GM23248 (cell line): ENCODE results near the gene TIGD1. TPM values are rescaled to one million over a fixed set of nuclear protein-coding genes. Genes with fewer than 3 reads are reported as not detected.

Experiments used
- DNase-seq: peaks from one replicate; pipeline ENCODE4 v3.0.0-alpha.2; 2015
- H2AFZ ChIP-seq: fragments of 200-600 bp; sonication (generic); 2 replicates; pipeline ENCODE4 v1.6.1; 2016; ENCODE audit warnings: antibody characterized with exemption
- H3F3A ChIP-seq: fragments of 200-600 bp; sonication (generic); 2 replicates; pipeline ENCODE4 v1.6.1; 2016; ENCODE audit warnings: mild to moderate bottlenecking, antibody characterized with exemption, mixed run types; ENCODE audit not compliant: insufficient read depth
- H3K27ac ChIP-seq: fragments of 200-600 bp; sonication (generic); 2 replicates; pipeline ENCODE4 v1.5.1; 2016; ENCODE audit warnings: mild to moderate bottlenecking
- H3K27me3 ChIP-seq: fragments of 200-600 bp; sonication (generic); replicated peaks from 2 replicates; pipeline ENCODE4 v1.6.1; 2016; ENCODE audit warnings: mild to moderate bottlenecking; ENCODE audit not compliant: insufficient read depth
- H3K36me3 ChIP-seq: fragments of 200-600 bp; sonication (generic); 2 replicates; pipeline ENCODE4 v1.6.1; 2016; ENCODE audit warnings: low read depth, mild to moderate bottlenecking
- H3K4me1 ChIP-seq: fragments of 200-600 bp; sonication (generic); 2 replicates; pipeline ENCODE4 v1.6.1; 2016; ENCODE audit warnings: mild to moderate bottlenecking; ENCODE audit not compliant: insufficient read depth
- H3K4me2 ChIP-seq: fragments of 200-600 bp; sonication (generic); one replicate; pipeline ENCODE4 v1.6.1; 2016; ENCODE audit warnings: mild to moderate bottlenecking; ENCODE audit not compliant: unreplicated experiment
- H3K4me3 ChIP-seq: fragments of 200-600 bp; sonication (generic); 2 replicates; pipeline ENCODE4 v1.5.1; 2016; ENCODE audit warnings: mild to moderate bottlenecking
- H3K79me2 ChIP-seq: fragments of 200-600 bp; sonication (generic); 2 replicates; pipeline ENCODE4 v1.6.1; 2016; ENCODE audit warnings: mild to moderate bottlenecking; ENCODE audit not compliant: insufficient read depth
- H3K9ac ChIP-seq: fragments of 200-600 bp; sonication (generic); 2 replicates; pipeline ENCODE4 v1.6.1; 2016; ENCODE audit warnings: mild to moderate bottlenecking
- H3K9me2 ChIP-seq: fragments of 200-600 bp; sonication (generic); 2 replicates; pipeline ENCODE4 v1.6.1; 2016; ENCODE audit warnings: mixed run types, mild to moderate bottlenecking, moderate library complexity; ENCODE audit not compliant: insufficient read depth
- H3K9me3 ChIP-seq: fragments of 200-600 bp; sonication (generic); one replicate; pipeline ENCODE4 v1.6.1; 2017; ENCODE audit warnings: low read depth
- H4K20me1 ChIP-seq: fragments of 200-600 bp; sonication (generic); 2 replicates; pipeline ENCODE4 v1.6.0; 2016; ENCODE audit not compliant: insufficient read depth
- EZH2 ChIP-seq: fragments of 200-600 bp; sonication (generic); IDR thresholded peaks from 2 replicates; pipeline ENCODE4 v1.6.1; 2018; ENCODE audit warnings: antibody characterized with exemption, mild to moderate bottlenecking; ENCODE audit not compliant: insufficient read depth, poor library complexity, severe bottlenecking
- EZH2phosphoT487 ChIP-seq: fragments of 200-600 bp; sonication (generic); IDR thresholded peaks from 2 replicates; pipeline ENCODE4 v1.6.1; 2018; ENCODE audit warnings: antibody characterized with exemption, moderate library complexity, mild to moderate bottlenecking, low read depth; ENCODE audit not compliant: insufficient read depth
- WGBS, 2 experiments: methylation state at CpG; one replicate each; pipeline ENCODE4 v1.1.6; 2015 to 2017; ENCODE audit warnings: low lambda C conversion rate in 2 of 2, low coverage in 1 of 2; ENCODE audit errors: missing lambda C conversion rate in 2 of 2; 5-methylcytosine and 5-hydroxymethylcytosine counted together
- in situ Hi-C: fragments of 300-500 bp; cut with MboI; formaldehyde crosslinking; loops from 2 replicates; pipeline ENCODE4 v1.15.0; 2020
- polyA plus RNA-seq: library from polyadenylated mRNA; unstranded; fragments of >200 nt; fragmentation: Nextera tagmentation; extraction: Ambion mirVana; gene quantifications from 2 replicates; pipeline ENCODE4 v1.2.1, GENCODE V29; 2016
- total RNA-seq: library from RNA; depleted of rRNA; stranded (reverse); fragments of >200 nt; shearing (Covaris generic); gene quantifications from 2 replicates; pipeline ENCODE4 v1.2.3, GENCODE V29; 2014

Gene TIGD1
- total and polyA plus RNA-seq, 2 experiments from 2014 or later: 3.6 to 4.3 TPM

DNA sequence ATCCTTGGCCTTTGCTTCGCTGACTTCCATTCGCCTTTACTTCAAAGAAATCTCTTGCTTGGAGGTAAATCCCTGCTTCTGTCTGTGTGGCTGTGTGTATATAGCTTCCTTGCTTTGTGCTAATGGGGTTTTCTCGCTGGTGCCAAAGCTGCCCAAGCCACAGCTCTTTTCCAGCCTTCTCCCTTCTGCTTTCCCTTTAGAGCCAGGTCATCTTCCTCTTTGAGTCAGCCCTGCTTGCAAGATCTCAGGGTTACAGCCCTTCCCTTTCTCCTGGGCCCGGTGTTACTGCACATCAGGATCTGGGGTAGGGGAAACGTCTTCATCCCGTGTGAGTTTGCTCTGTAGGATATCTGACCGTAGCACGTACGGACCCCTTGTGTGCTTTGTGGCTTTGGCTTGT lies 19.2 kb upstream of the TIGD1 start:
- no peaks in the 10 kb centered on the region for H3K27me3 ChIP-seq
- TF ChIP-seq EZH2: no peak
- no peak for TF ChIP-seq EZH2phosphoT487
- no peaks in the 10 kb centered on the region for H3K9me2 ChIP-seq
- peaks cover 50% of the 10 kb centered on the region for H3K36me3 ChIP-seq
- no peak for DNase-seq
- H4K20me1 ChIP-seq: no peaks in the 10 kb centered on the region
- H2AFZ ChIP-seq: no peak overlapping the region
- 97 to 98% methylated on average over 9 of the region's 9 CpGs for WGBS, 2 experiments
- no peak overlapping the region for H3K9ac ChIP-seq
- H3K79me2 ChIP-seq: peaks cover 13% of the 10 kb centered on the region; the same call in 1 of the 2 replicates
- no peak overlapping the region for H3K4me3 ChIP-seq
- H3K27ac ChIP-seq: no peak overlapping the region
- in situ Hi-C loops: no loop called here
- H3F3A ChIP-seq: peaks cover 19% of the 10 kb centered on the region
- H3K4me2 ChIP-seq: no peak overlapping the region
- no peaks in the 10 kb centered on the region for H3K9me3 ChIP-seq
- peaks cover 21% of the 10 kb centered on the region for H3K4me1 ChIP-seq

DNA sequence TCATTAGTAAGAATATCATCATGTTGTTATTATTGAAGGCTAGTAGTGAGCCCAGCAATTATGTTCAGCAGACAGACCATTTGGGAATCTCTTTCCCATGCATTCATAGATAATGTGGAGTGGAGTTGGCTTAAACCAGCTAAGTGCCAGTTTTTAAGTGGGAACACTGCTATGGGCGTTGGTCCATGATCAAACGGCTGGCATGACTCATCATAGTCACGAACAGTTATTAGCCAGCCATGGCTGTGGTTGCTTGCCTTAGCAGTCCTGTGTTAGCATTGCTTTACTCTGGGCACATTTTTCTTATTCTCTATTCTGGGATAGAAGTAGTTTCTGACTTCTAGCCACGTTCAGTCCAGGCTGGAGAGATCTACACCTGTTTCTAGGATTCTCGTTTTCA lies 17.8 kb upstream of the TIGD1 start:
- Histone ChIP-seq H3K4me1 (peaks cover 17% of the 10 kb centered on the region), H4K20me1 (no peaks in the 10 kb centered on the region), H3F3A (peaks cover 28% of the 10 kb centered on the region), H2AFZ (no peak overlapping the region), H3K4me3 (no peak overlapping the region), H3K27ac (peak overlapping the region; percentile 95), H3K4me2 (peak overlapping the region; percentile 22), H3K9me3 (no peaks in the 10 kb centered on the region), H3K27me3 (no peaks in the 10 kb centered on the region), H3K9me2 (no peaks in the 10 kb centered on the region), H3K9ac (peak overlapping the region; percentile 69), H3K79me2 (peaks cover 13% of the 10 kb centered on the region; the same call in 1 of the 2 replicates), H3K36me3 (peaks cover 50% of the 10 kb centered on the region)
- TF ChIP-seq EZH2phosphoT487 (no peak), EZH2 (no peak)
- in situ Hi-C loops: no loop called here
- WGBS, 2 experiments: 11 to 14% methylated on average over 5 of the region's 5 CpGs
- peak; percentile 98 for DNase-seq

DNA sequence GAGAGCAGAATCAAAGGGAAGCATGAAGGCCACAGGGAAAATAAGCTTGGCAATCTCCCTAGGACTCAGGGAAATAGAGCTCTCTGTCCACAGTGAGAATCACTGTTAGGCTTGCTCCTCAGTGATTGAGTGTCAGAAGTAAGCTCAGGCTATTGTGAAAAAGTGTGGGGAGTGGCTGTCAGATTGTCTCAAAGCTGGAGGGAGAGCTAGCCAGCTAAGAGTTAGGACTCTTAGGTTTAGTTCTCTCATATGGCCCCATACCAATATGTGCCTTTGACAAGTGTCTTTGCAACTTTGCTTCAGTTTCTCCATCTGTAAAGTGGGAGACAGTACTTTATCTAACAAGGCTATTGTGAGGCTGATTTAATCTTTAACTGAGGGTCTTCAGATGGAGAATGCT lies 17.4 kb upstream of the TIGD1 start:
- Histone ChIP-seq H3K79me2 (peaks cover 13% of the 10 kb centered on the region; the same call in 1 of the 2 replicates), H3K27ac (peak overlapping the region; percentile 95), H3K4me2 (peak overlapping the region; percentile 22), H3K4me3 (no peak overlapping the region), H2AFZ (no peak overlapping the region), H4K20me1 (no peaks in the 10 kb centered on the region; the same call in 1 of the 2 replicates), H3K9me2 (no peaks in the 10 kb centered on the region), H3K27me3 (no peaks in the 10 kb centered on the region), H3F3A (peaks cover 32% of the 10 kb centered on the region), H3K9me3 (no peaks in the 10 kb centered on the region), H3K9ac (peak overlapping the region; percentile 69), H3K36me3 (peaks cover 45% of the 10 kb centered on the region), H3K4me1 (peaks cover 17% of the 10 kb centered on the region)
- in situ Hi-C loops: no loop called here
- peak; percentile 35 for DNase-seq
- TF ChIP-seq EZH2 (no peak), EZH2phosphoT487 (no peak)

DNA sequence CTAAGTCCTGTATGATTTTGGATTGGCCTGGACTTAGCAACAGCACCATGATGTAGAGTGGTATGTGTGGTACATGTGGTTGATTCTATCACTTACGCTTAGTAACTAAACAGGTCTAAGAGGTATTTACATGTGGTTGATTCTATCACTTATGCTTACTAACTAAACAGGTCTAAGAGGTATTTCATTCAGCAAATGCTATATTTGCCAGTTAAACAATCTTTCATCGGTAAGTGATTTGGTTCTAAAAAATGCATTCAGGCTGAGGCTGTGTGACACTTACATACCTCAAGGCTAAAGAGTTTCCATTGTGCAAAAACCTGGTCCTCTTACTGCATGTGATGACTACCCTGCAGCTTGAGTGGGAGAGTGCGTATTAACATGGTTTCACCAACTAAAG lies 13.2 kb upstream of the TIGD1 start:
- in situ Hi-C loops: no loop called here
- Histone ChIP-seq H3K27me3 (no peaks in the 10 kb centered on the region), H3K27ac (peak overlapping the region; percentile 84), H3K4me3 (no peak overlapping the region), H3K36me3 (peaks cover 30% of the 10 kb centered on the region), H3K9ac (peak overlapping the region; percentile 52), H3K9me3 (no peaks in the 10 kb centered on the region), H3K4me2 (no peak overlapping the region), H3F3A (peaks cover 30% of the 10 kb centered on the region), H3K9me2 (no peaks in the 10 kb centered on the region), H2AFZ (no peak overlapping the region), H3K4me1 (peaks cover 14% of the 10 kb centered on the region), H3K79me2 (peaks cover 26% of the 10 kb centered on the region), H4K20me1 (peaks cover 3% of the 10 kb centered on the region; the same call in 1 of the 2 replicates)
- peak; percentile 84 for DNase-seq
- TF ChIP-seq EZH2phosphoT487 (0 out of 2 replicates have a peak, but pooled peaks have one; percentile 52), EZH2 (no peak)
- WGBS, 2 experiments: 42 to 49% methylated on average over 3 of the region's 3 CpGs

DNA sequence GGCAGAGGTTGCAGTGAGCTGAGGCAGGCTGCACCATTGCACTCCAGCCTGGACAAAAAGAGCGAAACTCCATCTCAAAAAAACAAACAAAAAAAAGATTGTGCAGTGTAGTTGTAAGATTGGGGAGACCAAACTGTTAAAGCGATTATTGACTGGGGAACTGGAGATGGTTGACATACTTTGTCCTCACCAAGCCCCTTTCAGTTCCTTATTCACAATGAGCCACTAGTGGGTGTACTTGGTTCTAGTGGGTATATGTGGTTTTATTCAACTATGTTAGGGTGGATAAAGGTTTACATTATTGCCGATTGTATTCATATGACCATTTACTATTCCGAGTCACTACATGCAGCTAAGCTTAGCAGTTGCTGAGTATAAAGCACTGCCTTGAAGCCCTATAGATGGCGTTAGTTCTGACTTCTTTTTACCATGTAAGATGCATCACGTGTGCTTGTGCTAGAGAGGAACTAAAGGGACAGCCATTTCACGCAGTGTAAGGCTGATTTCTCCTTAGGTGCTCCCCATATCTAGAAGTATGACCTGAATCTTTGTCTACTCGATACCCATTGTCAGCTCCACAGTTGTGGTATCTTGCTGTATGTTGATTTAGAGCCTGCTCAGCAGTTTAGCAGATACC lies 12.3 kb upstream of the TIGD1 start:
- peaks cover 35% of the 10 kb centered on the region for H3K79me2 ChIP-seq
- H3K9me3 ChIP-seq: no peaks in the 10 kb centered on the region
- H2AFZ ChIP-seq: no peak overlapping the region
- TF ChIP-seq EZH2 (no peak), EZH2phosphoT487 (no peak)
- H3K9me2 ChIP-seq: no peaks in the 10 kb centered on the region
- peaks cover 33% of the 10 kb centered on the region for H3K36me3 ChIP-seq
- in situ Hi-C loops: no loop called here
- DNase-seq: no peak
- H3K4me3 ChIP-seq: no peak overlapping the region
- no peak overlapping the region for H3K4me2 ChIP-seq
- peak overlapping the region; percentile 84 for H3K27ac ChIP-seq
- H3K9ac ChIP-seq: no peak overlapping the region
- peaks cover 5% of the 10 kb centered on the region for H3K4me1 ChIP-seq
- H3F3A ChIP-seq: peaks cover 23% of the 10 kb centered on the region
- peaks cover 3% of the 10 kb centered on the region; the same call in 1 of the 2 replicates for H4K20me1 ChIP-seq
- WGBS, 2 experiments: 91 to 93% methylated on average over 8 of the region's 8 CpGs
- no peaks in the 10 kb centered on the region for H3K27me3 ChIP-seq
